HG03469 (cell line): ENCODE measurements around the gene TRPC3.

Experiments used
- ATAC-seq: cut with Tn5 transposase; IDR thresholded peaks from one replicate; pipeline ENCODE4 v1.9.1; 2021; ENCODE audit warnings: mild to moderate bottlenecking, moderate library complexity, moderate number of reproducible peaks; ENCODE audit not compliant: unreplicated experiment

TRPC3 gene

GRCh38 chr4:121951521-121952110 lies at the start of gene TRPC3:
Gene TRPC3 (minus strand): TSS chr4:121952060. CDS start chr4:121951680, 380 bp downstream.
- ATAC-seq = no peak

GRCh38 chr4:122000849-122001248 lies 49.0 kb upstream of the TRPC3 start:
- ATAC-seq = no peak

- no peak for ATAC-seq
Measured at GRCh38 chr4:121998024-121998423, 46.2 kb upstream of the TRPC3 start.

- no peak for ATAC-seq
Measured at GRCh38 chr4:121995790-121996537, 44.1 kb upstream of the TRPC3 start.

- ATAC-seq = no peak
Measured at GRCh38 chr4:121991968-121992367, 40.1 kb upstream of the TRPC3 start.

- no peak for ATAC-seq
Measured at GRCh38 chr4:121990489-121990888, 38.6 kb upstream of the TRPC3 start.

- no peak for ATAC-seq
Measured at GRCh38 chr4:121989715-121990114, 37.9 kb upstream of the TRPC3 start.

- ATAC-seq = no peak
Measured at GRCh38 chr4:121988950-121989349, 37.1 kb upstream of the TRPC3 start.

- ATAC-seq = no peak
Measured at GRCh38 chr4:121980643-121981042, 28.8 kb upstream of the TRPC3 start.

GRCh38 chr4:121978172-121978516 lies 26.3 kb upstream of the TRPC3 start:
- peak; percentile 26 for ATAC-seq

- ATAC-seq = peak; percentile 96
Measured at GRCh38 chr4:121977251-121978171, 25.7 kb upstream of the TRPC3 start.

- ATAC-seq = no peak
Measured at GRCh38 chr4:121975784-121976183, 23.9 kb upstream of the TRPC3 start.

GRCh38 chr4:121973816-121974215 lies 22.0 kb upstream of the TRPC3 start:
- ATAC-seq = no peak

- ATAC-seq = no peak
Measured at GRCh38 chr4:121968859-121969258, 17.0 kb upstream of the TRPC3 start.

GRCh38 chr4:121964958-121965357 lies 13.1 kb upstream of the TRPC3 start:
- ATAC-seq = no peak

GRCh38 chr4:121960818-121961217 lies 9.0 kb upstream of the TRPC3 start:
- ATAC-seq = no peak

GRCh38 chr4:121958777-121959176 lies 6.9 kb upstream of the TRPC3 start:
- no peak for ATAC-seq

- no peak for ATAC-seq
Measured at GRCh38 chr4:121957266-121957665, 5.4 kb upstream of the TRPC3 start.

GRCh38 chr4:121953860-121954259 lies 2.0 kb upstream of the TRPC3 start:
- ATAC-seq = no peak

- no peak for ATAC-seq
Measured at GRCh38 chr4:121952290-121952689, 430 bp upstream of the TRPC3 start.

- ATAC-seq = no peak
Measured at GRCh38 chr4:121950680-121951520, 960 bp downstream of the TRPC3 start.
